Epithelial cell of alveolus of lung (primary cell): ENCODE measurements around the gene CD36. TPM values are rescaled to one million over a fixed set of nuclear protein-coding genes. Genes with fewer than 3 reads are reported as not detected.

Source experiments
- total RNA-seq: library from RNA; depleted of rRNA; stranded (reverse); fragments of >200 nt; gene quantifications from 2 replicates; pipeline ENCODE4 v1.2.1, GENCODE V29; 2015

The CD36 gene
- total RNA-seq, result 1.0 and 10.8 TPM in 2 replicates

GRCh38 chr7:80637911-80638765 lies at the start of gene CD36:
CD36 (plus strand) TSS chr7:80638642; CDS start chr7:80646741, 8,099 bp downstream.

Other genes with a start within 250 kb of the CD36 start
- 0.16 TPM in 1 of 2 replicates, not detected in the other for gene GNAT3, start 126.6 kb upstream of the CD36 start, total RNA-seq